PC-9 (cell line): ENCODE data around the gene SIAE.

ENCODE experiments used
- EZH2 ChIP-seq: fragments of 200-600 bp; sonication (generic); IDR thresholded peaks from 2 replicates; pipeline ENCODE4 v1.8.0; 2017; ENCODE audit warnings: antibody characterized with exemption, low read depth
- TF ChIP-seq, protein P1 (sequence below): fragments of 200-600 bp; sonication (generic); conservative IDR thresholded peaks from 2 replicates; pipeline ENCODE4 v1.6.1; 2017; ENCODE audit warnings: mixed run types, antibody characterized with exemption, mild to moderate bottlenecking, moderate library complexity

DNA sequence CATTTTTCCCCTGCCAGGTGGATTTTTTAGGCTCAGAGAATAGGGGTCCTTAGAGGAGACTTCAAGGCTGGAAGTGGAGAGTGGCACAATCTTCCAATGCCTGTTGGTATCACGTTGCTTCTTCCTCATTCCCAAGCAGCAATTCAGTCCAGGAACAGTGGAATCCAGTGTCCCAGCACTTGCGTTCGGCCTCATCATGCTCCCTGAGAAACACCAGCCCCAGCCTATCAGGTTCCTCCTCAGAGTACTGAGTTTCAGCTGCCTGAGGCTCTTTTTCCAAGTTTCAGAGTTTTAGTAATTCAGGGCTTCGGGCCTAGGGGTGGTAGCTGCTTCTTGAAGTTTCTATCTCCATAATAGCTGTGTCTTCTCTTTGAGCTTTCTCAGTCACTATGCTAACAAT lies 34.3 kb upstream of the SIAE start:
- TF ChIP-seq, protein P1, sequence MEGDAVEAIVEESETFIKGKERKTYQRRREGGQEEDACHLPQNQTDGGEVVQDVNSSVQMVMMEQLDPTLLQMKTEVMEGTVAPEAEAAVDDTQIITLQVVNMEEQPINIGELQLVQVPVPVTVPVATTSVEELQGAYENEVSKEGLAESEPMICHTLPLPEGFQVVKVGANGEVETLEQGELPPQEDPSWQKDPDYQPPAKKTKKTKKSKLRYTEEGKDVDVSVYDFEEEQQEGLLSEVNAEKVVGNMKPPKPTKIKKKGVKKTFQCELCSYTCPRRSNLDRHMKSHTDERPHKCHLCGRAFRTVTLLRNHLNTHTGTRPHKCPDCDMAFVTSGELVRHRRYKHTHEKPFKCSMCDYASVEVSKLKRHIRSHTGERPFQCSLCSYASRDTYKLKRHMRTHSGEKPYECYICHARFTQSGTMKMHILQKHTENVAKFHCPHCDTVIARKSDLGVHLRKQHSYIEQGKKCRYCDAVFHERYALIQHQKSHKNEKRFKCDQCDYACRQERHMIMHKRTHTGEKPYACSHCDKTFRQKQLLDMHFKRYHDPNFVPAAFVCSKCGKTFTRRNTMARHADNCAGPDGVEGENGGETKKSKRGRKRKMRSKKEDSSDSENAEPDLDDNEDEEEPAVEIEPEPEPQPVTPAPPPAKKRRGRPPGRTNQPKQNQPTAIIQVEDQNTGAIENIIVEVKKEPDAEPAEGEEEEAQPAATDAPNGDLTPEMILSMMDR: no peak
- TF ChIP-seq EZH2: no peak
